DMS153 treated with DMSO at 0.1 percent for 48 hours (cell line): ENCODE data around the gene NPPC.
"Not testable (repeated sequence)": the region's sequence is repeated elsewhere in the genome, so short reads cannot be mapped to it uniquely, and the experiment has no call there.

Experiments used
- DNase-seq: peaks from one replicate; lab custom pipeline; 2025; ENCODE audit not compliant: unreplicated experiment; lab: John Stamatoyannopoulos, UW

The NPPC gene, protein sequence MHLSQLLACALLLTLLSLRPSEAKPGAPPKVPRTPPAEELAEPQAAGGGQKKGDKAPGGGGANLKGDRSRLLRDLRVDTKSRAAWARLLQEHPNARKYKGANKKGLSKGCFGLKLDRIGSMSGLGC

GRCh38 chr2:231926180-231926741 is at the start of gene NPPC:
Gene NPPC, minus strand, starts transcription at chr2:231926396. Its CDS starts 147 bp downstream, at chr2:231926249.
- DNase-seq = peak; percentile 26

GRCh38 chr2:231975001-231975400 is 48.8 kb upstream of the NPPC start:
- DNase-seq = no peak

- no peak for DNase-seq
These were observed 44.3 kb upstream of the NPPC start for GRCh38 chr2:231970461-231970860.

- no peak for DNase-seq
These were observed 42.6 kb upstream of the NPPC start for GRCh38 chr2:231968820-231969219.

DNA sequence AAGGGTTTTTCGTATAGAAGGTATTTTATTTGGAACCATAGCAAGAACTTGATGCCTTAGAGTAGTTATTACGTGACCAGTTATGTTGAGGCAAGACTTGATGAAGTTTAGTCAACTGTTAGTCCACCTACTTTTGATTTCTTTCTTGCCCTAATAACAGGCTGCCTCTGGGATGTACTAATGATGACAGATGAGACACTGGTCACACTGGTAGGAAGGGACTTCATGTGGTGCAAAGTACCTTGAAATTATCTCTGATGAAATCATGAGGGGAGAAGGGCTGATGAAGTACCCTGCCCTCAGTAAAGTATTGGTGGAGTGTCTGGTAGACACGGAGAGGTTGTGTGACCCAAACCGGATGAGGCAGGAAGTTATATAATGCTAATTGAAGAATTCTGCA is 40.7 kb upstream of the NPPC start:
- DNase-seq = no peak

GRCh38 chr2:231965102-231965501 is 38.9 kb upstream of the NPPC start:
- DNase-seq = peak; percentile 19

- peak; percentile 47 for DNase-seq
These were observed 35.4 kb upstream of the NPPC start, which contains the start of gene DIS3L2 for GRCh38 chr2:231961349-231962166. Gene DIS3L2, plus strand, starts transcription at chr2:231961713. Its CDS starts 53,215 bp downstream, at chr2:232014928.

DNA sequence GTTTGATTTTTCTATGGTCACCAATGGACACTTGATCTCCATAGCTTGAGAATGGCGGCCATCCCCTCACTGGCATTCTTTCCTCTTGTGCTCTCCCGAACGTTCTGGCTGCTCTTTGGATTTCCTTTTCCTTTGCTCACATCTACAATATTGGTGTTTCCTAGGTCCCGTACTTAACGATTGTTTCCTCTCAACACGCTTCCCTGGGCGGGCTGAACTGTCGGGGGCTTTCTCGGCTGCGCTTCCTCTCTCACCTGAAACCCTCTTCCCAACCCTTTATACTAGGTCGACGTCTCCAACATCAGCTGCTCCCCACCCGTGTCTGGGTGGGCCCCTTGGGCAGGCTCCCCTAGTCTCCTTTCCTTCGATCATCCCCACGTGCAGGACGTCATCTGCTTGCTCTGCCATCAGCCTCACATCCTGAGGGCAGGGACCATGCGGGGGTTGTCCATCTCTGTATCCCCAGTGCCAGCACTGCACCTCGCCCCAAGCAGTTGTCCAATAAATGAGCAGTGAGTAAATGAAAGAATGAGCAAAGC is 34.7 kb upstream of the NPPC start:
- no peak for DNase-seq

- DNase-seq = no peak
These were observed 31.9 kb upstream of the NPPC start for GRCh38 chr2:231957913-231958763.

DNA sequence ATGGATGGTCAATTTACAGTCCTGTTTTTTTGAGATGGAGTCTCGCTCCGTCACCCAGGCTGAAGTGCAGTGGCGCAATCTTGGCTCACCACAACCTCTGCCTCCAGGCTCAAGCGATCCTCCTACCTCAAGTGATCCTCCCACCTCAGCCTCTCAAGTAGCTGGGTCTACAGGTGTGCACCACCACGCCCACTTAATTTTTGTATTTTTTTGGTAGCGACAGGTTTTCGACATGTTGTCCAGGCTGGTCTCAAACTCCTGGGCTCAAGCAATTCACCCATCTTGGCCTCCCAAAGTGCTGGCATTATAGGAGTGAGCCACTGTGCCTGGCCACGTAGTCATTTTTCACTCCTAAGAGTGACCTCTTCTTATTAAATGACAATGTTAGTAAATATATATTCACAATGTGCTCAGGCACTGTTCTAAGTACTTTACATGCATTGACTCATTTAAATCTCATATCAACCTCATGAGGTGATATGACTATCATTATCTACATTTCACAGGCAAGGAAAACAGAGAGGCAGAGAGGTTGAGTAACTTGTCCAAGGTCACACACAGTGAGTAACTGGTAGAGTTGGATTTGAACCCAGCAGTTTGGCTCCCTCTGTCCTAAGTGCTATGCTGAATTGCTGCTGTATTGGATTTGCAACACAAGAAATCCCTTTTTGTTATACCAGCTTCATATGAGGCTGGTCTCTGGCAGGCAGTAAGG is 29.7 kb upstream of the NPPC start:
- no peak for DNase-seq

GRCh38 chr2:231951452-231952035 is 25.3 kb upstream of the NPPC start:
- DNase-seq = no peak

- no peak for DNase-seq
These were observed 21.5 kb upstream of the NPPC start for GRCh38 chr2:231947694-231948093.

GRCh38 chr2:231947112-231947511 is 20.9 kb upstream of the NPPC start:
- not testable (repeated sequence) for DNase-seq

DNA sequence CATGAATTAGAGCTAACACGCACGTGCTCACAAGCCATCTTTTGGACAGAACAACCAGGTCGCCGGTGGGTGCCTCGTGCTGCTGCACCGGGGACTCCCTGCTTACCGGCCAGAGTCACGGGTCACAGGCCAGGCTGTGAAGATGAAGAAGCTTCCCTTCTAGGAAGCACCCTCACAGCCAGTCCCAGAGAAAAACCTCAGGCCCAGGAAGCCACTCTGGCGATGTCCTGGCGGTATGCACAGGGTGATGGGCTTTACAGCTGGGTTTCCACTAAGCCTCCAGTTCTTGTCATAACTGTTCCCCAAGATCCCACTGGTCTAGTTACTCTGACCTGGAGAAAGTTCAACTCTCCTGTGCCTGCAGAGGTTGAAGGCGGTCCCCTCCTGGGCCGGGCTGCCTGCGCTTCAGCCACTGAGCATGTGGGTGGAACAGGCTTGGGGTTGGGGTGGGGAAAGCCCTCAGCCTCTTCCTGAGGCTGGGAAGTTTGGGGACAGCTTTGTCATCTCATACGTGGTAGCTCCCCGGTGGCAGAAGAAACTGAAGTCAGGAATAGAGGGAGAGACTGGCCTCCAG is 20.1 kb upstream of the NPPC start:
- DNase-seq = no peak

DNA sequence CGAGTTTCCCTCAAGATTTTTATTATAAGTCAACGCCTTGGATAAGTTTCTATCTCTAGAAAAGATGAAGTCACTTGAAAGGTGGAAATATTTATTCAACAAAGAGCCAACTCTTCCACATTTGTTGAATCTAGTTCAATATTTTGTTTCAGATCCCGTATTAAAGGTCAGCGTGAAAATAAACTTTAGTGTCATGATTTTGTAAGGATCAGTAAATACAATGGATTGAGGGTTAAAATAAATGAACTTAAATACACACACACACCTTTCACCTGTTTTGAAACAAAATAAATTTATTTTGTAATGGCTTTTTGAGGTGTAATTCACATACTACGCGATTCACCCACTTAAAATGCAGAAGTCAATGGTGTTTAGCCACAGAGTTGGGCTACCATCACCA is 16.0 kb upstream of the NPPC start:
- no peak for DNase-seq

DNA sequence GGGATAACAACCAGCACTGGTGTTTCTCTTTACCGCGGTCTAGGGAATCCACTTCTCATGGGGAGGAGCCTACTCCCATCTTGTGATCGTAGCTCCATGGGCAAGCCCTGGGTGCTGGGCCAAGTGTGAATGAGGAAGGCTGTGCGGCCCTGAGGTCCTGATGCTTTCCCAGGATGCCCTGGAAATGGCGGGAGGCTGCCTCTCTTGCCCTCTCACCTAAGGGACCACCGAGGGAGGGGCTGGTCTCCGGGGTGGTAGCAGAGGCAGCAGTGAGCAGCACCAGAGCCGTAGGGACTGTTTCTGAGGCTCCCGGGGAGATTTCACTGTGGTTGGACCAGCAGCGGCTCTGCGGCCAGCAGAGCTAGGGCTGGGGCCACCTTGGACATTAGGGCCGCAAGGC is 15.5 kb upstream of the NPPC start:
- no peak for DNase-seq

GRCh38 chr2:231940795-231941194 is 14.6 kb upstream of the NPPC start:
- no peak for DNase-seq

- DNase-seq = no peak
These were observed 12.8 kb upstream of the NPPC start for GRCh38 chr2:231939022-231939421.

GRCh38 chr2:231937057-231937456 is 10.9 kb upstream of the NPPC start:
- DNase-seq = no peak

DNA sequence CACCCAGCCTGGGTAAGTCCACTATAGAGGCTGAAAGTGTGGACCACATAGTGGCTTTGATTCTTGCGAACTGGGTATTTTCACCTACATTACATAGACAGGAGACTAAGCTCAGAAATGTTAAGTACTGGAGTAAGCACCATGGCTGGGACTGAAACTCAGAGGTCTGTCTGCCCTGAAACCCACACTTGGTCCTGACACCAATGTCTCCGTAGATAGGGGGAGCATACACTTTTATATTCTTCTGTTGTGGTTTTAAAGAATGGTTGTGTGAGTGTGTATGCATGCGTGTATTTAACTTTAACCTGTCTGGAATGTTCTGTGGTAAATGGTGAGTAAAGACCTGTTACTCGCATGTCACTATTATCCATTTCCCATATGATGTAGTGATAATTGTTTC is 10.3 kb upstream of the NPPC start:
- no peak for DNase-seq
